Tibial artery (tissue), 4 donors: Measurements from ENCODE around the gene CGB1.
"Not testable (repeated sequence)": the region's sequence is repeated elsewhere in the genome, so short reads cannot be mapped to it uniquely, and the experiment has no call there.

ENCODE experiments used
- DNase-seq, 2 donors: peaks; one replicate each; pipeline ENCODE4 v3.0.0-alpha.2; 2019
- H3K27ac ChIP-seq, 2 donors: fragments of 200-600 bp; sonication (generic) in 1 of 2; 1 replicate in 1 of 2; 2 replicates in 1 of 2; pipeline ENCODE4 v1.5.1; 2018 to 2019; ENCODE audit warnings: mild to moderate bottlenecking in 1 of 2
- H3K27me3 ChIP-seq, 2 donors: fragments of 200-600 bp; sonication (generic) in 1 of 2; one replicate each; pipeline versions ENCODE4 v1.5.1 to v1.6.0; 2016 to 2019
- H3K36me3 ChIP-seq, 3 donors: fragments of 200-600 bp; sonication (generic) in 2 of 3; one replicate each; pipeline ENCODE4 v1.5.1; 2016 to 2019; ENCODE audit warnings: mild to moderate bottlenecking in 2 of 3
- H3K4me1 ChIP-seq, 4 donors: fragments of 200-600 bp; sonication (generic) in 2 of 4; 1 replicate in 3 of 4; 2 replicates in 1 of 4; pipeline ENCODE4 v1.5.1; 2016 to 2019
- H3K4me3 ChIP-seq, 2 donors: fragments of 200-600 bp; sonication (generic) in 1 of 2; 1 replicate in 1 of 2; 2 replicates in 1 of 2; pipeline ENCODE4 v1.5.1; 2018 to 2019; ENCODE audit warnings: mild to moderate bottlenecking in 2 of 2
- H3K9me3 ChIP-seq, 3 donors: fragments of 200-600 bp; sonication (generic) in 1 of 3; one replicate each; pipeline ENCODE4 v1.5.1; 2016 to 2019
- intact Hi-C: fragments of 100-400 bp; cut with DNase I; formaldehyde crosslinking; loops from one replicate; pipeline ENCODE4 v1.15.0; 2023; ENCODE audit warnings: low total_unique reads
- TF ChIP-seq, protein P1 (sequence below), 2 experiments: fragments of 200-600 bp in 1 of 2; fragments of 450-650 bp in 1 of 2; IDR thresholded peaks; one replicate each; pipeline ENCODE4 v1.5.1; 2017 to 2019; ENCODE audit warnings: antibody characterized with exemption in 2 of 2, mild to moderate bottlenecking in 1 of 2, moderate library complexity in 1 of 2

The CGB1 gene

DNA sequence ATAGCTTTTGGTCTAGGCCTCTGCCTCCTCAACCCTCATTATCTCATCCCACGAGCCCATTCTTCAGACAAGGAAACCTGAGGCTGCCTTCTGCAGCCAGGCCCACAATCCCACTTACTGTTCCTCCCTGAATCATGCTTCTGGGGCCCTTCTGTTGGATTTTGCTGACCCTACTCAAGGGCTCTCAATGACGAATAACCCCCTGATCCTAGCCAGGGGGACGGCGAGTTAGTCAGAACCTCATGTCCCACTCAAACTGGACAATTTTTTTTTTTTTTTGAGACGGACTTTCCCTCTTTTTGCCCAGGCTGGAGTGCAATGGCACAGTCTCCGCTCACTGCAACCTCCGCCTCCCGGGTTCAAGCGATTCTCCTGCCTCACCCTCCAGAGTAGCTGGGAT is 14.6 kb downstream of the CGB1 start:
- peaks cover 0 to 28% (median 22%) of the 10 kb centered on the region in 4 donors for H3K4me1 ChIP-seq
- no peak overlapping the region for H3K27ac ChIP-seq
- no peaks in the 10 kb centered on the region for H3K36me3 ChIP-seq
- TF ChIP-seq, protein P1, sequence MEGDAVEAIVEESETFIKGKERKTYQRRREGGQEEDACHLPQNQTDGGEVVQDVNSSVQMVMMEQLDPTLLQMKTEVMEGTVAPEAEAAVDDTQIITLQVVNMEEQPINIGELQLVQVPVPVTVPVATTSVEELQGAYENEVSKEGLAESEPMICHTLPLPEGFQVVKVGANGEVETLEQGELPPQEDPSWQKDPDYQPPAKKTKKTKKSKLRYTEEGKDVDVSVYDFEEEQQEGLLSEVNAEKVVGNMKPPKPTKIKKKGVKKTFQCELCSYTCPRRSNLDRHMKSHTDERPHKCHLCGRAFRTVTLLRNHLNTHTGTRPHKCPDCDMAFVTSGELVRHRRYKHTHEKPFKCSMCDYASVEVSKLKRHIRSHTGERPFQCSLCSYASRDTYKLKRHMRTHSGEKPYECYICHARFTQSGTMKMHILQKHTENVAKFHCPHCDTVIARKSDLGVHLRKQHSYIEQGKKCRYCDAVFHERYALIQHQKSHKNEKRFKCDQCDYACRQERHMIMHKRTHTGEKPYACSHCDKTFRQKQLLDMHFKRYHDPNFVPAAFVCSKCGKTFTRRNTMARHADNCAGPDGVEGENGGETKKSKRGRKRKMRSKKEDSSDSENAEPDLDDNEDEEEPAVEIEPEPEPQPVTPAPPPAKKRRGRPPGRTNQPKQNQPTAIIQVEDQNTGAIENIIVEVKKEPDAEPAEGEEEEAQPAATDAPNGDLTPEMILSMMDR (IDR thresholded peaks at IDR 0.05) = no peak
- H3K4me3 ChIP-seq = no peak overlapping the region
- intact Hi-C loops = no loop called here
- peaks cover 0 to 26% of the 10 kb centered on the region in 2 donors for H3K27me3 ChIP-seq
- H3K9me3 ChIP-seq = no peaks in the 10 kb centered on the region
- no peak for DNase-seq

DNA sequence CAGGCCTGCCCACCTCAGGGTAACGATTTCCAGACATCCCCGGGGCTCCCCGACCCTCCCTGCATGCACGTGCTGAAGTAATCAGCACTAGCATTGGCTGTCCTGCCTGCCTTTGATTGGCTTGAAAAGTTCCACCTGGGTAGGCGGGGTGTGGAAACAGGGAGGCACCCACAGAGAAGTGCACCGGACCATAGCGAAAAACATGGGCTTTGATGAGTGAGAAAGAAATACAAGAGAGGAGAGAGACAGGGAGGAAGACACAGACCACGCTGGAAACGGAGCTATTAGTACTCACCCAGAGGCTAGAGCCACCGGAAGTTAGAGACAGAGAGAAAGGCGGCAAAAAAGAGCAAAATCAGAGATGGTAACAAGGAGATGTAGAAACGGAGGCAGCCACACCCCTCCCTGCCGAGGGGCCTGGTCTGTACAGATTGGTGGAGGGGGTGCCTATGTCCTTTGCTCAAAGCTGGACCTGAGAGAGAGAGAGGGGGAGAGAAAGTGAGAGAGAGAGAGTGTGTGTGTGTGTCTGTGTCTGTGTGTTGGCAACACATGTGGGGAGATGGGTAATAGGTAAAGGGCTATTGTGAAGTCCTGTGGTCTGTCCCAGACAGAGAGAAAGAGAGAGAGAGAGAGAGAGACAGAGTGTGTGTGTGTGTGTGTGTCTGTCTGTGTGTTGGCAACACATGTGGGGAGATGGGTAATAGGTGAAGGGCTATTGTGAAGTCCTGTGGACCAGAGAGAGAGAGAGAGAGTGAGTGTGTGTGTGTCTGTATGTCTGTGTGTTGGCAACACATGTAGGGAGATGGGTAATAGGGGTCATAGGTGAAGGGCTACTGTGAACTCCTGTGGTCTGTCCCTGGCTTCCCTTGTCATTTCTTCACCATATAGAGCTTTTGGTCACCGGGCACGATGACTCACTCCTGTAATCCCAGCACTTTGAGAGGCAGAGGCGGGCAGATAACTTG is 15.5 kb downstream of the CGB1 start:
- no peaks in the 10 kb centered on the region for H3K9me3 ChIP-seq
- H3K4me3 ChIP-seq = no peak overlapping the region
- TF ChIP-seq, protein P1 (IDR thresholded peaks at IDR 0.05) = no peak
- peaks cover 0 to 2% (median 0%) of the 10 kb centered on the region in 3 donors for H3K36me3 ChIP-seq
- H3K27me3 ChIP-seq = peaks cover 0 to 26% of the 10 kb centered on the region in 2 donors
- peaks cover 0 to 28% (median 22%) of the 10 kb centered on the region in 4 donors for H3K4me1 ChIP-seq
- no peak overlapping the region for H3K27ac ChIP-seq
- no peak for DNase-seq
- intact Hi-C loops = no loop called here

DNA sequence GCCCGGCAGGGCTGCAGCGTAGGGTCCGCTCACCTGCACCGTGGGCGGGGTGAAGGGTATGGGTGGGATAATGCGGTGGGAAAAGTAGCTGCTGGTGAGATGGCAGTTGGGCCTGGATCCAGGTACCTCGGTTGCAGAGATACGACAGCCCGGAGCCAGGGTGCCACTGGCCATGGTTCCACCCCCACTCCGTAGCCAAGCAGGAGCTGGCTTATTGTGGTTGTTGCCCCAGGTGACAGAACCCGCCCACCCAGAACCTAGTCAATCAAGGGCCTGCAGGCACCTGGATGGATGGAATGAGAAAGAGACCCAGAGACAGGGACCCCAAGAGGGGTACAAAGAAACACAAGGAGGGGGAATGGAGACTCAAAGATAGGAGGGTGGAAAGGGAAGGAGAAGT is 16.4 kb downstream of the CGB1 start:
- H3K9me3 ChIP-seq = no peaks in the 10 kb centered on the region
- no peak overlapping the region for H3K27ac ChIP-seq
- H3K4me1 ChIP-seq = peaks cover 0 to 28% (median 22%) of the 10 kb centered on the region in 4 donors
- intact Hi-C loops = no loop called here
- no peak overlapping the region for H3K4me3 ChIP-seq
- peaks cover 0 to 11% (median 8%) of the 10 kb centered on the region in 3 donors for H3K36me3 ChIP-seq
- H3K27me3 ChIP-seq = peaks cover 0 to 26% of the 10 kb centered on the region in 2 donors
- no peak for DNase-seq
- TF ChIP-seq, protein P1 (IDR thresholded peaks at IDR 0.05) = no peak

DNA sequence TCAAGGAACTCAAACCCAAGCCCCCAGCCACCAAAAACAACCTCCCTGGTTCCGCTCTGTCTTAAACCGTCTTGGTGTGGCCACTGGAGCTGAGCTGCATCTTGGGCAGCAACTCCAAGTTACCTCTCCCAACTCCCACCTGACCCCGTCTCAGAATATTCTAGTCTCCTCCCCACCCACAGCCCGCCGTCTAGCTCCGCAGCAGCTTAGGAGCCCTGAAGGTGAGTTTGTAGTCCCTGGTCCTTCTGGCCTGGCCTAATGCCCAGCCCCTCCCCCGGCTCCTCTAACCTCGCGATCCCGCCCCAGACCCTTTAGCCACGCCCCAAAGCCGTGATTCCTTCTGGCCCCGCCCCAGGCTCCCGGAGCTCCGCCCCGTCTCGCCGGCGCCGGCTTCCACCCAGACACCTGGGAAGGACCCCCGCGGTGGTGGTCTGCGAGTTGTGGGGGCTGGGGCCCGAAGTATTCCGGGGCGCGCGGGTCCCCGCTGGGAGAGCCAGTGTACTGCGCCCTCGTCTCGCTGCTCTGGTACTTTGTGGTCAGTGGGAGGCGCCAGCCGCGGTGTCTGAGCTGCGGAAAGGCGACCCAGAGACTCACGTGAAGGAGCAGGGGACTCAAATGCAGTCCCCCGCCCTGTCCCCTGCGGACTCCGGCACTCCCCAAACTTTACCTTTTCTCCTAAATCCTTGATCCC is 17.3 kb downstream of the CGB1 start:
- peaks cover 7 to 21% (median 18%) of the 10 kb centered on the region in 3 donors for H3K36me3 ChIP-seq
- H3K9me3 ChIP-seq = no peaks in the 10 kb centered on the region
- TF ChIP-seq, protein P1 (IDR thresholded peaks at IDR 0.05) = no peak
- intact Hi-C loops = no loop called here
- H3K4me3 ChIP-seq = peak overlapping the region; percentile 37 to 56
- peaks cover 0 to 28% (median 22%) of the 10 kb centered on the region in 4 donors for H3K4me1 ChIP-seq
- H3K27me3 ChIP-seq = peaks cover 0 to 26% of the 10 kb centered on the region in 2 donors
- DNase-seq = no peak
- no peak overlapping the region for H3K27ac ChIP-seq

DNA sequence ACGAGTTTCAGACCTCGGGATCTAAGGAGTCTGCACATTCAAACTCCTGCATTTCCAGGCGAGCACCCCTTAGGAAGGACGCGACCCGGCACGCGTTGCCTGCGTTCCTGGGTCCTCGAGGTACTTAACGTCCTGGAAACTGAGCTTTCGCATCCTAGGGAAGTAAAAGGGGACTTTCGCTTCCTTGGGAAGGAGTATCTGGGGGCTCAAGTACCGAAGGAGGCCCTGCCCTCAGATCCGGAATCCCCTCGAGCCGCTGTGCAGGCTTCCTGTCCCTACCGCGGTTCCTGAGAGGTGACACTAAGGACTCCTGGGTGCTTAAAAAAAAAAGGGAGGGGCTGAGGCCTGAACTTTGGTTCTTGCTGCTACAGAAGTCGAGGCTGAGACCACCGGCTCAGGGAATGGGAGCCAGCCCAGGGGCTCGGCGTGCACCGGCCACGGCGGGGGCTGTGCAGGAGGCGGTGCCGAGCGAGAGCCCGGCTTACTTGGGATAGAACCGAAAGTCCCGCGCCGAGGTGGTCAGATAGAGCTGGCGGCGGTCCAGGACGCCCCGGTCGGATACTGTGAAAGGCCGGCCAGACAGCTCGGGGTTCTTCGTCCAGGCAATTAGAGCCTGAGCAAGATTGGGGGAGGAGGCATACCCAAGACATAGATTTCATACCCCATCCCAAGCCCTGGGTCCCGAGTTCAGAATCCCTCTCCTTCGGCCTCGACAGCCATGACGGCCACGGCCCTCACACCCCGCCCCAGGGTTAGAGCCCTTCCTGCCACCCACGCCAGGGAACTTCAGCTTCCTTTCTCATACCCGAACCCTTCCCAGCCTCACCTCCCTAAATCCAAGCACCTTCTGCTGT is 18.1 kb downstream of the CGB1 start:
- not testable (repeated sequence) for DNase-seq

More for the DNA sequence above, 18.1 kb downstream of the CGB1 start:
- H3K9me3 ChIP-seq, H3K27ac ChIP-seq, intact Hi-C loops: not testable (repeated sequence)
- Histone ChIP-seq H3K27me3 (peaks cover 0 to 26% of the 10 kb centered on the region in 2 donors), H3K4me3 (peak overlapping the region; percentile 37 to 56), H3K36me3 (peaks cover 9 to 28% (median 22%) of the 10 kb centered on the region in 3 donors), H3K4me1 (peaks cover 0 to 28% (median 22%) of the 10 kb centered on the region in 4 donors)
